GM18951 (cell line): ENCODE measurements around the gene DNAJB6.

Experiments used
- POLR2A ChIP-seq: IDR thresholded peaks from 4 replicates; pipeline ENCODE4 v1.6.1; 2011; ENCODE audit warnings: mild to moderate bottlenecking; ENCODE audit not compliant: insufficient read length, insufficient read depth; ENCODE audit errors: extremely low read depth
- in situ Hi-C: fragments of 300-500 bp; cut with MboI; formaldehyde crosslinking; loops from one replicate; pipeline ENCODE4 v1.12.0; 2022; ENCODE audit warnings: low sequenced_read_pairs, mixed read lengths, inconsistent platforms; ENCODE audit not compliant: unreplicated experiment

DNAJB6 gene

DNA sequence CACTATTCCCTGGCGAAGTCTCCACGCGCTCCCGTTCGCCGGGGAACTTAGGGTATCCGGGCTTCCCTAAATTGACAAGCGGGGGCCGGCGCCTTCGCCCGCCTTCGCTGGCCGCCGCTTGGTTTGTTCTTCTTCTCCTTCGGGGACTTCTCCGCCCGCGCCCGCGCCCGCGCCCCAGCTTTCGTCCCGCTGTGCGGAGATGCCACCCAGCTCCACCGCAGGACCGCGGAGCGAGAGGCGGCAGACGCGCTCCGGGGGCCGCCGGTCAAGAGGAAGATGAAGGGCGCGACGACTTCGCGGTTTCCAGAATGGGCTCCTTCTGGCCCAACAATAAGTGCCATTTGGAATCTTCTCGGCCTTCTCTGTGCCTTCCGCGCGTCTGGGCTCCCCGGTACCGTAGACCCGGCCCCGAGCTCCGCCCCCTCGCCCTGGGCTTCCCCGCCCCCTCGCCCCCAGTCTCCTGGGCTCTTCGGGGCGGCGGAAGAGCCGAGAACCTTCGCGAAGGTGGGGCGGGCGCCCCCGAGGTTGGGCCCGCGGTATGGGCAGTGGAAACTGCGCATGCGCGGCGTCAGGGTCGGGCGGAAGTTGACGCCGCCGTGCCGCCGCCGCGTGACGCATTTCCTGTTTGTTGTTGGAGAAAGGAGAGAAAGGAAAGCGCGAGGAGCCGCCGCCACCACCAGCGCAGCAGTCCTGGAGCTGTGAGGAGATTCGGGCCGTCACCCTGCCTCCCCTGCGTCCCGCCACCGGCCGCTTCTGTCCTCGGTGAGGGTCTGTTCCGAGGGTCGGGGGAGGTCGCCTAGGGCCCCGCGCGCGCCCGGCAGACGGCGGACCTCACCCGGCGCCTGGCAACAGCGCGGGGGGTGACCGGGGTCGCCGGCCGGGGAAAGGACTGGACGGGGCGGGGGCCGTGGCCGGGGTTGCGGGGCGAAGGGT, at the start of gene DNAJB6:
TSS of gene DNAJB6 (plus strand) at position 622 of the 933 bp plus-strand sequence. CDS start 21,569 bp downstream, outside the sequence.
- in situ Hi-C loops = no loop called here
- TF ChIP-seq POLR2A = peak; percentile 66

DNA sequence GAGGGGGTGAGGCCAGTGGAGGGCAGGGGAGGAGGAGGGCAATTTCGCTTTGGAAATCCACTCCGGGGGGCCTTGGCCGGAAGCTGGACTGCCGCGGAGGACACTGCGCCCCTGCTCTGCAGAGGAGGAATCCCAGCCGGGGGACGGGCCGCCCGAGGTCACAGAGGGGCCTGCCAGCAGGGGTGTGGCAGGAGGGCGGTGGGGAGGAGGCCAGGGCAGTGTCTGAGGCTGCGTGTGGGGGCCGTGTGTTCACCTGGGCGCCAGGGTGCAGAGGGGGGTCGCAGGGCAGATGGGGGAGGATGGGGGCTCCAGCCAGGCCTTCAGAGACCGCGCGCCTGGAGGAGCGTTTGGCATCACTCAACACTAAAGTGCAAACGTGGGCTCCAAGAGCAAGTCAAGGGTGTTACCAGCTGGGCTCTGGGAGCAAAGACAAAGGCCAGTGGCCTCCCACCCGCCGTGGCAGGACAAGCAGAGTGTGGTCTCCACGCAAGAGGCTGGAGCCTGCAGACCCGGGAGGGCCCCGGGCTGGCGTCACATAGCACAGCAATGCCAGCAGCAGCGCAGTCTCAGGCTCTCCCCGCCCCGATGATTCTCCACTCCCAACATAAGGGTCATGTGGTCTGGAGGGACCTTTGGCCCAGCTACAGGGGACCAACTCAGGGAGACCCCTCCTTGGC, 45.3 kb upstream of the DNAJB6 start:
- in situ Hi-C loops = no loop called here

DNA sequence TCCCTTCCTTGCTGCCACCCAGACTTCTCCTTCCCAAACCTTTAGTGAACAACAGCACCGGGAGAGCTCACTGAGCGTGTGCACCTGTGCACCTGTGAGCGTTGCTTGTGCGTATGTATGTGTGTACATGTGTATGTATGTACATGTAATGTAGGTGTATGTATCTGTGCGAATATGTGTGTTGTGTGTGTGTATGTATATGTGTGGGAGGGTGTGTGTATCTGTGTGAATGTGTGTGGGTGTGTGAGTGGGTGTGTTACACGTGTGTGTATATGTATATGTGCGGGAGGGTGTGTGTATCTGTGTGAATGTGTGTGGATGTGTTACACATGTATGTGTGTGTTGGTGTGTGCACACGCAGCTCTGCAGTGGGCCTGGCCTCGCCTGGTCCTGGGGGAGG, 44.5 kb upstream of the DNAJB6 start:
- TF ChIP-seq POLR2A = no peak
- in situ Hi-C loops = no loop called here

More for the DNA sequence above, 45.3 kb upstream of the DNAJB6 start:
- TF ChIP-seq POLR2A = no peak

DNA sequence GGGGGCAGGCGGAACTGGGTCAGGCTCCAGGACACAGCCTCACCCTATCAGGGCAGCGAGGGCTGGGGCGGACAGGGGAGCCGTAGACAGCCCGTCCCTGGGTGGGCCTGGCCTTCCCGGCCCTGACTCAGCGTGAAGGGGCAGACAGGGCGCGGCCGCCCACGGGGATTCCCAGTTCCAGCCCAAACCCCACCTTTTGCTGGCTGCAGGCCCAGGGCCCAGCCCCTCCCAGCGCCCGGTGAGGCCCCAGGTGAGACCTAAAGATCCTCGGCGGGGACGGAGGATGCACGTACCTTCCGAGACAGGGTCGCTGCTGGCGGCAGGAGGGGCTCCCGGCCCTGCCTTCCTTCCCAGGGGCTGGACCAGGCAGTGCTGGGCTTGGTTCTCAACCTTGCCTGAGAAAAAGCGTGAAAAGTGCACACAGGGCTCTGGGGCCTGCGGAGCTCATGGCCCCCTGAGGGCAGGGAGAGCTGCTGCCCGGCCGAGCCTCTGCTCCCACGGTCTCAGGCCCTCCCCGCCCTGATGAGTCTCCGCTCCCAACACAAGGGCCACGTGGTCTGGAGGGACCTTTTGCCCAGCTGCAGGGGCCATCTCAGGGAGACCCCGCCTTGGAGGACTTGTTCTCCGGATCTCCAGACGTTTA, 43.9 kb upstream of the DNAJB6 start:
- no peak for TF ChIP-seq POLR2A
- in situ Hi-C loops = no loop called here

DNA sequence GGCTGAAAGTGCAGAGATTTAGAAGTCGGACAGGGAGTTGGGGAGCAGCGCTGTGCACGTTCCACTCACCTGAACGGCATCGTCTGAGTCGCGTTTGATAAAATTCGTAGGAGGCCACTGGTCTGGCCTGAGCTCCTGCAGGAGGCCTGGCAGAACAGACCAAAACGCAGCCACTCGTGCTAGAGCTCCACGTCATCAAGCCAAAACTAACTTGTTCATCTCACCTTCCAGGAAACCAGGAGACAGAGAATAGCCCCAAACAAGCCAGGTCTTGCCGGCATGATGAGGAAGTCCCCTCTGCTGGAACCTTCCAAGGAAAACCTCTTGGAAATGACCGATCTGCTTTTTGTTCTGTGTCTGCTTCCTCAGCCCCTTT, 43.4 kb upstream of the DNAJB6 start:
- no peak for TF ChIP-seq POLR2A
- in situ Hi-C loops = no loop called here

DNA sequence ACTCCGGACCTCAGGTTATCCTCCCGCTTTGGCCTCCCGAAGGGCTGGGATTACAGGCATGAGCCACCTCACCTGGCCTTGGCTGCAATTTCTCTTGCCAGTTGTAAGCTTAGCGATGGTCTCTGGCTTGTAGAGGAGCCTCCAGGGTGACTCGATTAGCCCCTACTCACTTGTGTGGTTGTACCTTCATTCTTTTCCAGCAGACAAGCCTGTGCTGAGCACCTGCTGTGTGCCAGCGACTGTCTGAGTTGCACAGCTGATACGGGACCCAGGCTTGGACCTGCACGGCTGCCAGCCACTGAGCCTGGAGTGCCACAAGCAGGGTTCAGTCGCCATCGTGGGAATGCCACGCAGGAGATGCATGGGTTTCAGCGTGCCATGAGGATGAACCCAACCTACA, 42.0 kb upstream of the DNAJB6 start:
- TF ChIP-seq POLR2A = no peak
- in situ Hi-C loops = no loop called here

DNA sequence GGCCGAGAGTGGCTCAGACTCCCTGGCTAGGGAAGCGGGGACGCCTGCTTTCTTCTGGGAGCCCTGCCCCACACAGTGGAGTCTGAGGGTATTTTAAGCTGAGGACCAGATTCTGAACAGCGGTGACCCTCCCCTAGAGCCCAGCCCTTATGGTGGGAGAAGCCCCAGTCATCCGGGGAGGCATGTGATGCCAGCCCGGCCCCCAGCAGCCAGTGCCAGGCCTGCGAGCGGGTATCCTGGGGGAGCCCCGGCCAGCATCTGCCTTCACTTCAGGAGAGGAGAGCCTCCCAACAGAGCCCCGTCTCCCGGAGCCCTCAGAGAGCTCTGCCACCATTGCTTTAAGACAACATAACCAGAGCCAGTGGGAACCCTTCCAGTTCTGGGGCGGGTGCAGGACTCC, 41.5 kb upstream of the DNAJB6 start:
- in situ Hi-C loops = no loop called here
- TF ChIP-seq POLR2A = no peak

DNA sequence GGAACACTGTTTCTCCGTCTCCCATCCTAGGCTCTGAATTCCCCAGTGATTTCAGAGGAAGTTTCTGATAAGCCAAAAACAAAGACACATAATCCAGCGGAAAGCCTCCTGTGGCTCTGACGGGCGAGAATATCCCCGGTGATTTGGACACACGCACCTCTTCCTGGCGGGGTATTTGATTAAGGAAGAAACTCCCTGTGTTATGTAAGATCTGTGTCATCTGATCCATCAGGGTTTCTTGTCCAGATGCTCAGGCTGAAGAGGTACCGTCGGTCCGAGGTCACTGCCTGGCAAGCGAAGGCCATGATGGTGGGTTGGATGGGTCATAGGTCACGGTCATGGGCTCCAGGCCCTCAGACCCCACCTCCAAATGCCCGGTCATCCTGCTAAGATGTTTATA, 39.6 kb upstream of the DNAJB6 start:
- in situ Hi-C loops = no loop called here
- TF ChIP-seq POLR2A = no peak

DNA sequence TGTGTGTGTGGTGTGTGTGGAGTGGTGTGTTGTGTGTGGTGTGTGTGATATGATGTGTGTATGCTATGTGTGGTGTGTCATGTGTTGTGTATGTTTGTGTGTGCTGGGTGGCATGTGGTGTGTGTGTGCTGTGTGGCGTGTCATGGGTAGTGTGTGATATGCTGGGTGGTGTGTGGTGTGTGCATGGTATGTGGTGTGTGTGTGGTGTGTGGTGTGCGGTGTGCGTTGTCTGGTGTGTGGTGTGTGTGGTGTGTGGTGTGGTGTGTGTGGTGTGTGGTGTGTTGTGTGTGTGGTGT, 37.5 kb upstream of the DNAJB6 start:
- in situ Hi-C loops = no loop called here
- TF ChIP-seq POLR2A = no peak

DNA sequence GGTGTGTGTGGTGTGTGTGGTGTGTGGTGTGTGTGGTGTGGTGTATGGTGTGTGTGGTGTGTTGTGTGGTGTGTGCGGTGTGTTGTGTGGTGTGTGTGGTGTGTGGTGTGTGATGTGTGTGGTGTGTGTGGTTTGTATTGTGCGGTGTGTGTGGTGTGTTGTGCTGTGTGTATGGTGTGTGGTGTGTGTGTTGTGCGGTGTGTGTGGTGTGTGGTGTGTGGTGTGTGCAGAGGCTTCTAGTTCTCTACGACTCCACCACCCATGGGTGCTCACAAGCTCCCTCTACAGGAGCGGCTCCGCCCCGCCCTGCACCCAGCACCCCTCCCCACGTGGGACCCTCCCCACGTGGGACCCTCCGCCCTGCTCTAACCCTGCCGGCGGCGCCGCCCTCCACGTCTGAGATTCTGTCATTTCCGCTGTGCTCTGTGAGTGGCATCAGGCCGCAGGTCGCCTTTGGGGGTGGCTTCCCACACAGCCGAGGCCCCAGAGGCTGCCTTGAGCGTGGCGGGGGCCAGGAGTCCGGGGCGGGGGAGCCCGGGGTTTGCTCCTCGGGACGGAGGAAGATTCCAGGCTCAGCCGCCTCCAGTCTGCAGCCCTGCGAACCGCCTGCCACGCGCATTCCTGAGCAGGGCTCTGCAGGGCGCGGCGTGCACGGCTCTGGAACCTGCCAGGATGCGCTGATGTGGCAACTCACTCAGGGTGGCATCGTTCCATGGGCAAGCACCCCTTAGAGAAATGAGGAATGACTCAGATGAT, 37.0 kb upstream of the DNAJB6 start:
- in situ Hi-C loops = no loop called here
- TF ChIP-seq POLR2A = no peak

DNA sequence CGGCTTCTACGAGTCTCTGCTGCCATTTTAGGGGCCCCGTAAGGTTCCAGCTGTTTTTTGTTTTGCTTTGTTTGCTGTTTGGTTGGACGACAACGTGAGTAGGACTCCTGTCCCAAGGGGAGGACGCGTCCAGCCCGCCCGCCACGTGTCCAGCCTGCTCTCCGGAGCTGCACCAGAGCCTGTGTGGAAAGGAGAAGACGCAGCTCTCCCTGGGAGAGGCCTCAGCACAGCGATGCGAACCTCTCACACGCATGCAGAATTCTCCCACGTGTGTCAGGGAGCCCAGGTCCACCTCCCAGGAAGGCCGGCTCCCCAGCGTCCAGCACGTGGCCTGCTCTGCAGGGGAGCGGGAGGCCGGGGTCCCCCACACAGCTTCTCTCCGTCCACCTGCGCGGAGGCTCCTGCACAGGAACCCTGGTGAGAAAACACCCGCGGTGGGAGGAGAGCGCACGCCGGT, 36.4 kb upstream of the DNAJB6 start:
- TF ChIP-seq POLR2A = no peak
- in situ Hi-C loops = no loop called here

DNA sequence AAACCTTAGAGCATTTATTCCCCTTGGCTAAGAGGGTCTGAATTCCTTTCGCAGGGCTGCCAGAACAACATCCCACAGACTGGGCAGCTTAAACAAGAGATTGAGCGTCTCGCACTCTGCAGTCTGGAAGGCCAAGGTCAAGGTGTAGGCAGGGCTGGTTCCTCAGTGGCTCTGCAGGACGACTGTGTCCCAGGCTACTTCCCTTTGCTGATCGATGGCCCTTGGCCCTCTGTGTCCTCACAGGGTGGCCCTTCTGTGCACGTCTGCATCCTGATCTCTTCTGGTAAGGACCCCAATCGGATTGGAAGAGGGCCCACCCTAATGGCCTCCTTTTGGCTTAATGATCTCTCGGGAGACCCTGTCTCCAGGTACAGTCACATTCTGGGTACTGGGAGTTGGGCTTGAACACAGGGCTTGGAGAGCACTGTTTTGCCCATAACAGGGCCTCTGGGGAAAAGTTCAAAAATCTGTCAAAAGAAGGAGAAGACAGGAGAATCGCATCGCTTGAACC, 35.1 kb upstream of the DNAJB6 start:
- TF ChIP-seq POLR2A = no peak
- in situ Hi-C loops = no loop called here
